CD4-positive, alpha-beta memory T cell (primary cell): ENCODE data around the gene CXCL16. TPM values are rescaled to one million over a fixed set of nuclear protein-coding genes. Genes with fewer than 3 reads are reported as not detected.
A peak's percentile ranks its signal among the peaks of the same experiment; 100 is the strongest.

Source experiments
- CTCF ChIA-PET: fragments of 350-600 bp; sonication (Branson Sonifier 250); formaldehyde crosslinking; loops from one replicate; lab custom pipeline; 2021; ENCODE audit warnings: inconsistent platforms; ENCODE audit not compliant: partially characterized antibody; lab: Charles Lee
- POLR2A ChIA-PET: fragments of 350-600 bp; sonication (Branson Sonifier 250); formaldehyde crosslinking; loops from one replicate; lab custom pipeline; 2021; ENCODE audit not compliant: partially characterized antibody; lab: Charles Lee
- DNase-seq, 5 donors: peaks; one replicate each; pipeline versions ENCODE4 v3.0.0 to v3.0.0-alpha.2; 2020 to 2022; ENCODE audit warnings: mixed read lengths in 1 of 5
- H3K27ac ChIP-seq: one replicate; pipeline ENCODE4 v1.7.0; 2013; ENCODE audit warnings: low read depth, low read length
- H3K27me3 ChIP-seq: 2 replicates; pipeline ENCODE4 v1.7.0; 2013; ENCODE audit warnings: mild to moderate bottlenecking, low read length, moderate library complexity; ENCODE audit not compliant: insufficient read depth
- H3K36me3 ChIP-seq: 2 replicates; pipeline ENCODE4 v1.7.0; 2013; ENCODE audit warnings: mild to moderate bottlenecking, low read length, moderate library complexity; ENCODE audit not compliant: insufficient read depth
- H3K4me1 ChIP-seq: 2 replicates; pipeline ENCODE4 v1.7.0; 2013; ENCODE audit warnings: mild to moderate bottlenecking, low read length, moderate library complexity; ENCODE audit not compliant: insufficient read depth
- H3K4me3 ChIP-seq, 2 donors: one replicate each; pipeline ENCODE4 v1.7.0; 2013; ENCODE audit warnings: low read length in 2 of 2, mild to moderate bottlenecking in 1 of 2
- H3K9me3 ChIP-seq, 2 donors: one replicate each; pipeline ENCODE4 v1.7.0; 2013; ENCODE audit warnings: low read length in 2 of 2, control low read depth in 1 of 2; ENCODE audit not compliant: control insufficient read depth in 1 of 2
- H3K27ac Mint-ChIP-seq, 7 donors: one replicate each; pipeline ENCODE4 v1.8.0; 2020 to 2021; ENCODE audit warnings: mixed read lengths in 7 of 7, mild to moderate bottlenecking in 6 of 7, inconsistent platforms in 3 of 7, moderate library complexity in 3 of 7
- H3K27me3 Mint-ChIP-seq, 2 donors: one replicate each; pipeline ENCODE4 v1.8.0; 2020 to 2021; ENCODE audit warnings: mixed read lengths in 2 of 2
- H3K36me3 Mint-ChIP-seq, 2 donors: one replicate each; pipeline ENCODE4 v1.8.0; 2020 to 2021; ENCODE audit warnings: mixed read lengths in 2 of 2, inconsistent platforms in 1 of 2, mild to moderate bottlenecking in 1 of 2
- H3K4me1 Mint-ChIP-seq, 4 donors: one replicate each; pipeline ENCODE4 v1.8.0; 2020 to 2021; ENCODE audit warnings: mixed read lengths in 4 of 4, mild to moderate bottlenecking in 1 of 4
- H3K4me3 Mint-ChIP-seq, 8 donors: one replicate each; pipeline ENCODE4 v1.8.0; 2020 to 2021; ENCODE audit warnings: mixed read lengths in 8 of 8, mild to moderate bottlenecking in 7 of 8, moderate library complexity in 6 of 8, inconsistent platforms in 3 of 8
- H3K9me3 Mint-ChIP-seq, 8 donors: one replicate each; pipeline ENCODE4 v1.8.0; 2020 to 2021; ENCODE audit warnings: mixed read lengths in 8 of 8, mild to moderate bottlenecking in 5 of 8, inconsistent platforms in 3 of 8, moderate library complexity in 1 of 8
- intact Hi-C: fragments of 100-400 bp; cut with micrococcal nuclease; formaldehyde crosslinking; loops from one replicate; pipeline ENCODE4 v1.15.1; 2023
- polyA plus RNA-seq, 2 donors: library from polyadenylated mRNA; unstranded; fragments of 300-500 nt; fragmentation: Illumina TruSeq; gene quantifications; one replicate each; pipeline ENCODE4 v1.2.3, GENCODE V29; 2021
- total RNA-seq, 2 experiments: library from RNA; stranded (reverse); gene quantifications; one replicate each; pipeline ENCODE4 v1.2.3, GENCODE V29; 2021

The CXCL16 gene
- total and polyA plus RNA-seq, 4 experiments from 2014 or later, result 1.8 to 3.8 (median 3.3) TPM

DNA sequence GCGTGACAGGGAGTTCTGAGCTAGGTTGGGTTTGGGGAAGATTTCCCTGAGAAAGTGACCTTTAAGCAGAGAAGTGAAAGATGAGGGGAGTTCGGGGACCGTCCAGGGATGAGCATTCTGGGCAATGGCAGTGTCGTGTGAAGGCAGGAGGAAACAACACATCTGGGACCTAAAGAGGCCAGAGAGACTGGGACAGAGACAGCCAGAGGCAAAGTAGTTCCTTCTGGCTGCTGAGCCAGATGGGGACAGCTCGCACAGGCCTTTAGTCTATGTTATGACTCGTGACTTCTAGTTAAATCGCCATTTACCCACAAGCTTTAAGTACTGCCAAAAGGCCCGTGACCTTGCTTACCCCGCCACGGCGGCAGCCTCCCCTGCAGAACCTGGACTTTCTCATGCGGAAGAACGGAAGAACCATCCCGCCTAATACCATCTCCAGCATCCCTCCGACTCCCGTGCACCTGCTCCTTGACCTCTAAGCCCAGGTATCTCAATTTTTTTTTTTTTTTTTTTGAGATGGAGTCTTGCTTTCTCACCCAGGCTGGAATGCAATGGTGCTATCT, 17.0 kb downstream of the CXCL16 start:
- no peaks in the 10 kb centered on the region for H3K4me1 ChIP-seq
- DNase-seq, result no peak
- H3K4me3 Mint-ChIP-seq, result no peak overlapping the region
- H3K9me3 Mint-ChIP-seq, result no peaks in the 10 kb centered on the region
- POLR2A ChIA-PET, result interaction anchor here (0.8 to 2.9 kb wide), 5 partner anchors 8 to 12 kb away, joined by 3 to 27 read pairs (median 5); partner anchors contain the start of genes ARRB2 and MED11
- no peaks in the 10 kb centered on the region for H3K9me3 ChIP-seq
- CTCF ChIA-PET, result no interaction called here
- H3K27me3 Mint-ChIP-seq, result no peaks in the 10 kb centered on the region
- no peak overlapping the region for H3K27ac ChIP-seq
- peaks cover 0 to 15% (median 4%) of the 10 kb centered on the region in 4 donors for H3K4me1 Mint-ChIP-seq
- peak overlapping the region in 4 of 7 donors; percentile 4 to 70 (median 24) for H3K27ac Mint-ChIP-seq
- intact Hi-C loops, result no loop called here
- no peaks in the 10 kb centered on the region for H3K27me3 ChIP-seq
- peaks cover 27 to 33% of the 10 kb centered on the region in 2 donors for H3K36me3 Mint-ChIP-seq
- no peak overlapping the region for H3K4me3 ChIP-seq
- peaks cover 33% of the 10 kb centered on the region for H3K36me3 ChIP-seq

DNA sequence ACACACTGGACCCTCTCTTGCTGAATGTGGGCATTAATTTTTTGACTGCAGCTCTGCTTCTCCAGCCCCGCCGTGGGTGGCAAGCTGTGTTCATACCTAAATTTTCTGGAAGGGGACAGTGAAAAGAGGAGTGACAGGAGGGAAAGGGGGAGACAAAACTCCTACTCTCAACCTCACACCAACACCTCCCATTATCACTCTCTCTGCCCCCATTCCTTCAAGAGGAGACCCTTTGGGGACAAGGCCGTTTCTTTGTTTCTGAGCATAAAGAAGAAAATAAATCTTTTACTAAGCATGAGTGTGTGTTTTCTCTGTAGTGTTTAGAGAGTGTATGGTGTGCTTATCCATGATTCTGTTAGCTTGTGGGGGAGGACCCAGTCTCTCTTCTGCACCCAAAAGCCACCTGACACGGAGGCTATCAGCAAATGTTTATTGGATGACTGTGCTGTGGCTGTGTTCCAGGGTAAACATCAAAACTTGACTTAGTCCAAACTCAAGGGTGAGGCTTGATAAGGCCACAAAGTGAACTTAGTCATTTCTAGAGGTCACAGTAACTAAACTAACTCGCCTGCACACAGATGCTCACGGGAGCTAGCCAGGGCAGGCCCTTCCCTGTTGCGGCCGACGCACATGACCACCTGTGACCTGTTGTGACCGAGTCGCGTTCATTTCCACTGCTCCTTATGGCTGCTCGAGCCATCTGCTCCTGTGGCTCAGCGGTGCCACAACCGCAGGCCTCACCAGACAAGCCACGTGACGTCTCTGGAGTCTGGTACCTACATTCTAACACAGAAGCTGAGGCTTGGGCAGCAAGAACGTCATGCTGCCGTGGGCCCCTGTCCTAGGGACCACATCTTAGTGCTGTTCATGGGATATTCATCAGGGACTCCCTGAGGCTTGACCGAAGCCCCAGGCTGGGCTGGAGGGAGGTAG, 18.3 kb downstream of the CXCL16 start:
- H3K36me3 Mint-ChIP-seq, result peaks cover 35 to 39% of the 10 kb centered on the region in 2 donors
- CTCF ChIA-PET, result no interaction called here
- DNase-seq, result no peak
- Histone ChIP-seq H3K27ac (no peak overlapping the region), H3K4me3 (no peak overlapping the region), H3K4me1 (peaks cover 6% of the 10 kb centered on the region), H3K27me3 (no peaks in the 10 kb centered on the region), H3K36me3 (peaks cover 45% of the 10 kb centered on the region), H3K9me3 (no peaks in the 10 kb centered on the region)
- intact Hi-C loops, result no loop called here
- peak overlapping the region in 1 of 8 donors; percentile 20 for H3K4me3 Mint-ChIP-seq
- POLR2A ChIA-PET, result interaction anchor here (0.5 to 2.9 kb wide), 5 partner anchors 10 to 149 kb away, joined by 3 to 27 read pairs (median 5); partner anchors contain the start of genes ARRB2 and MED11
- peak overlapping the region in 6 of 7 donors; percentile 16 to 70 (median 62) for H3K27ac Mint-ChIP-seq
- no peaks in the 10 kb centered on the region for H3K9me3 Mint-ChIP-seq
- no peaks in the 10 kb centered on the region for H3K27me3 Mint-ChIP-seq
- H3K4me1 Mint-ChIP-seq, result peaks cover 3 to 15% (median 6%) of the 10 kb centered on the region in 4 donors

DNA sequence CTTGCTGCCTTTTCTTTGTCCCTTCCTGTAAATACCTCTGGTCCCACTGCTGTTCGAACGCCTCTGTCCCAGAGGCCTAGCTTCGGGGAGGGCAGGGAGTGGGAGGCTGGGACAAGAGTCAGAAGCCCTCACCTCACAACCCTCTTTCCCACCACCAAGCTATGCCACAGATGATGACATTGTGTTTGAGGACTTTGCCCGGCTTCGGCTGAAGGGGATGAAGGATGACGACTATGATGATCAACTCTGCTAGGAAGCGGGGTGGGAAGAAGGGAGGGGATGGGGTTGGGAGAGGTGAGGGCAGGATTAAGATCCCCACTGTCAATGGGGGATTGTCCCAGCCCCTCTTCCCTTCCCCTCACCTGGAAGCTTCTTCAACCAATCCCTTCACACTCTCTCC, 18.9 kb downstream of the CXCL16 start:
- Histone ChIP-seq H3K4me1 (peaks cover 12% of the 10 kb centered on the region), H3K9me3 (no peaks in the 10 kb centered on the region), H3K27ac (no peak overlapping the region), H3K36me3 (peaks cover 45% of the 10 kb centered on the region), H3K27me3 (no peaks in the 10 kb centered on the region), H3K4me3 (no peak overlapping the region)
- intact Hi-C loops, result no loop called here
- H3K4me1 Mint-ChIP-seq, result peaks cover 4 to 19% (median 8%) of the 10 kb centered on the region in 4 donors
- H3K36me3 Mint-ChIP-seq, result peaks cover 35 to 42% of the 10 kb centered on the region in 2 donors
- ChIA-PET CTCF (no interaction called here), POLR2A (interaction anchor here (2.5 to 2.9 kb wide), 2 partner anchors 9 to 10 kb away, joined by 11 to 27 read pairs; partner anchors contain the start of genes ARRB2 and MED11)
- H3K4me3 Mint-ChIP-seq, result no peak overlapping the region
- no peak for DNase-seq
- peak overlapping the region in 3 of 7 donors; percentile 62 to 70 (median 65) for H3K27ac Mint-ChIP-seq
- H3K27me3 Mint-ChIP-seq, result no peaks in the 10 kb centered on the region
- H3K9me3 Mint-ChIP-seq, result no peaks in the 10 kb centered on the region

DNA sequence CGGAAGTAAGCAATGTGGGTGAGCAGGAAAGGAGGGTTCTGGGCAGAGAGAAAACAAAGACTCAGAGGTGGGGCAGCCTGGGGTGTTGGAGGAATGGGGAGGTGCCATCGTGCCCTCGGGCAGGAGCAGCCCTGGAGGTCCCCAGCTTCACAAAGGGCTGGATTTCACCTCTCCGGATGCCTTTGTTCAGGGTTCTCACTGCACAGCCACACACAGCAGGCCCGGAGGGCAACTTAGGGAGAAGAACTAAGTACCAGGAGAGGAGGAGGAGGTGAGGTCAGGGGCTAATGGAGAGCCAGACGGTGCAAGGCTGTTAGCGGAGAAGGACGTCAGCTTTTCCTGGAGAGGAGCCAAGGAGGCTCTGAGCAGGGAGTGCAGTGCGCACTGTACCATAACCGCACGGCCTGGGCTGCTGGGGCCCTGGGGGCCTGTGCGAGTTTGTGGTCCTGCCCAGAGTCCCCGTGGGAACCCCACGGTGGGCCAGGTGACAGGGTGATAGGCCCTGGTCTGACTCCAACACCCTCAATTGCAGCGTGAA, 20.0 kb downstream of the CXCL16 start:
- no peak overlapping the region for H3K4me3 Mint-ChIP-seq
- no peak for DNase-seq
- ChIA-PET POLR2A (interaction anchor here (1.0 to 2.9 kb wide), 2 partner anchors 8 to 11 kb away, joined by 5 to 11 read pairs; partner anchors contain the start of gene MED11), CTCF (no interaction called here)
- H3K9me3 ChIP-seq, result no peaks in the 10 kb centered on the region
- peaks cover 45% of the 10 kb centered on the region for H3K36me3 ChIP-seq
- no peaks in the 10 kb centered on the region for H3K27me3 ChIP-seq
- peaks cover 22% of the 10 kb centered on the region for H3K4me1 ChIP-seq
- no peak overlapping the region for H3K27ac ChIP-seq
- H3K9me3 Mint-ChIP-seq, result no peaks in the 10 kb centered on the region
- peaks cover 40 to 51% of the 10 kb centered on the region in 2 donors for H3K36me3 Mint-ChIP-seq
- H3K4me1 Mint-ChIP-seq, result peaks cover 14 to 29% (median 18%) of the 10 kb centered on the region in 4 donors
- intact Hi-C loops, result no loop called here
- H3K27ac Mint-ChIP-seq, result peak overlapping the region in 4 of 7 donors; percentile 1 to 69 (median 61)
- H3K4me3 ChIP-seq, result no peak overlapping the region
- no peaks in the 10 kb centered on the region for H3K27me3 Mint-ChIP-seq

DNA sequence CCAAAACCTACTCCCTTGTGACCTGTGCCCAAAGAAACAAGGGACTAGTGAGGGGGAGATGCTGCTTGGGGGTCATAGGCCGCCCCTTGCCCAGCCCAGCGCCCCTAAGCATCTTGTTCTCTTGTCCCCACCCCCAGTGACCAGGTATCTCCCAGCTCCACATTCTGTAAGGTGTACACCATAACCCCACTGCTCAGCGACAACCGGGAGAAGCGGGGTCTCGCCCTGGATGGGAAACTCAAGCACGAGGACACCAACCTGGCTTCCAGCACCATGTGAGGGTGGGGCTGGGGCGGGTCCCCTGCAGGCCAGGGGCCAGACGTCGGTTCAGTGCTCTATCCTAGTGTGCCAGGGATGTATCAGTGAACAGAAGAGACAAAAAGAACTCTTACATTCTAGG, 20.6 kb downstream of the CXCL16 start:
- H3K9me3 Mint-ChIP-seq, result no peaks in the 10 kb centered on the region
- Histone ChIP-seq H3K4me1 (peaks cover 28% of the 10 kb centered on the region), H3K27me3 (no peaks in the 10 kb centered on the region), H3K9me3 (no peaks in the 10 kb centered on the region), H3K4me3 (no peak overlapping the region), H3K36me3 (peaks cover 45% of the 10 kb centered on the region), H3K27ac (no peak overlapping the region)
- H3K4me1 Mint-ChIP-seq, result peaks cover 16 to 34% (median 20%) of the 10 kb centered on the region in 4 donors
- H3K4me3 Mint-ChIP-seq, result no peak overlapping the region
- H3K27me3 Mint-ChIP-seq, result no peaks in the 10 kb centered on the region
- H3K27ac Mint-ChIP-seq, result peak overlapping the region in 4 of 7 donors; percentile 1 to 69 (median 61)
- intact Hi-C loops, result no loop called here
- no peak for DNase-seq
- CTCF ChIA-PET, result no interaction called here
- peaks cover 40 to 53% of the 10 kb centered on the region in 2 donors for H3K36me3 Mint-ChIP-seq
- POLR2A ChIA-PET, result interaction anchor here (0.7 to 1.0 kb wide), 3 partner anchors 8 to 1012 kb away, joined by 3 to 5 read pairs (median 4); partner anchors contain the start of gene ARRB2

DNA sequence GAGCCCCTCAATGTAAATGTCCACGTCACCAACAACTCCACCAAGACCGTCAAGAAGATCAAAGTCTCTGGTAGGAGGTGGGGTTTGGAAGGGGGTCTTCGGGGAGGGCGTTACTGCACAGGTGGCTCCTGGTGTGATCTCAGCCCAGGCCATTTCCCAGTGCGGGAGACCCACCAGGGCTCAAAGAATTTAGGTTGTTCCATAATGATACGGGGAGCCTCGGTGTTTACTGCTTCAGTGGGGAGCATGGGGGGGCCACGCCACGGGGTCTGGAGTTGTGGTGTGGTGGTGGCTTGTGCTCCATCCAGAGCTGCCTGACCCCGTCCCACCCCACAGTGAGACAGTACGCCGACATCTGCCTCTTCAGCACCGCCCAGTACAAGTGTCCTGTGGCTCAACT, 21.5 kb downstream of the CXCL16 start:
- H3K27me3 Mint-ChIP-seq, result no peaks in the 10 kb centered on the region
- no peaks in the 10 kb centered on the region for H3K9me3 Mint-ChIP-seq
- Histone ChIP-seq H3K27me3 (no peaks in the 10 kb centered on the region), H3K4me1 (peaks cover 37% of the 10 kb centered on the region), H3K4me3 (no peak overlapping the region), H3K36me3 (peaks cover 45% of the 10 kb centered on the region), H3K27ac (no peak overlapping the region), H3K9me3 (no peaks in the 10 kb centered on the region)
- peak overlapping the region in 1 of 7 donors; percentile 52 for H3K27ac Mint-ChIP-seq
- intact Hi-C loops, result no loop called here
- POLR2A ChIA-PET, result interaction anchor here (0.9 kb wide), 1 partner anchor 8 kb away, joined by 4 read pairs; the partner anchor contains the start of gene ARRB2
- DNase-seq, result no peak
- no peak overlapping the region for H3K4me3 Mint-ChIP-seq
- peaks cover 40 to 58% of the 10 kb centered on the region in 2 donors for H3K36me3 Mint-ChIP-seq
- H3K4me1 Mint-ChIP-seq, result peaks cover 20 to 41% (median 26%) of the 10 kb centered on the region in 4 donors
- CTCF ChIA-PET, result no interaction called here
